ENCODE measurements around the gene MSL1. TPM values are rescaled to one million over a fixed set of nuclear protein-coding genes. Genes with fewer than 3 reads are reported as not detected.

MSL1 gene
- total and polyA plus RNA-seq, 2 of the 13 experiments (the other 11 are each of a cell fraction or from before 2014, with no cell fraction given): 63.8 to 88.5 TPM

DNA sequence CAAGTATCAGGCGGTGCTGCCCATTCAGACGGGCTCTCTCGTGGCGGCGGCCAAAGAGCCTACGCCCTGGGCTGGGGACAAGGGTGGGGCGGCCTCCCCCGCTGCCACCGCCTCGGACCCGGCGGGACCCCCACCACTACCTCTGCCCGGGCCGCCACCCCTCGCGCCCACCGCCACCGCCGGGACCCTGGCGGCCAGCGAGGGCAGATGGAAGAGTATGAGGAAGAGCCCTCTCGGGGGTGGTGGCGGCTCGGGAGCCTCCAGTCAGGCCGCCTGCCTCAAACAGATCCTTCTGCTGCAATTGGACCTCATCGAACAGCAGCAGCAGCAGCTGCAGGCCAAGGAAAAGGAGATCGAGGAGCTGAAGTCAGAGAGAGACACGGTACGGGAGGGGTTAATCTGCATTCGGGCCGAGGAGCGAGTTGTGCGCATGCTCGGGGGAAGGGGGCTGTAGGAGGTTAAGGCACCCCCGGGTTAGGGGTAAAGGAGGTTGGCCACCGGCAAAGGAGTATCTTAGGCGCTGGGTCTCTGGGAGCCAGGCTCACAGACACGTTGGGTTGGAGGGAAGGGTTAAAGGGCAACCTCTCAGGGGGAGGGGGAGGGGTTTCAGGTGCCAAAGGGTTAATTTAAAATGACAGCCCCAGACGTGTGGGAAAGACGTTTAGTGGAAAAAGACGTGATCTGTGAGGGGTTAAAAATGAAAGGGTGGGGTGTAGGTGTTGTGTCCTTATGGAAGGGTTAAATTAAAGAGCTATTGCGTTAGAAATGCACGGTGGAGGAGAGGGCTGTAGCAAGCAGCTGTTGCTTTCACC is 1.4 kb downstream of the MSL1 start (continued):
- 0 out of 2 replicates have a peak, but pooled peaks have one; percentile 62 for TF ChIP-seq ZNF280D (CRISPR knock-in tag; IDR thresholded peaks at IDR 0.05)
- TF ChIP-seq ZNF501 (CRISPR knock-in tag; IDR thresholded peaks at IDR 0.05): peak; percentile 43
- TF ChIP-seq SOX13 (IDR thresholded peaks at IDR 0.05): no peak
- TF ChIP-seq SOX13 (CRISPR knock-in tag; conservative IDR thresholded peaks at IDR 0.05 in 1 of 2, IDR thresholded peaks at IDR 0.05 in 1 of 2): 0 out of 4 replicates have a peak, but pooled peaks of 1 of the 2 experiments have one; percentile 2
- TF ChIP-seq TOPORS (CRISPR knock-in tag; IDR thresholded peaks at IDR 0.05): 0 out of 2 replicates have a peak, but pooled peaks have one; percentile 16
- no peak for TF ChIP-seq SNAPC4 (CRISPR knock-in tag; IDR thresholded peaks at IDR 0.05)
- TF ChIP-seq, protein P1, sequence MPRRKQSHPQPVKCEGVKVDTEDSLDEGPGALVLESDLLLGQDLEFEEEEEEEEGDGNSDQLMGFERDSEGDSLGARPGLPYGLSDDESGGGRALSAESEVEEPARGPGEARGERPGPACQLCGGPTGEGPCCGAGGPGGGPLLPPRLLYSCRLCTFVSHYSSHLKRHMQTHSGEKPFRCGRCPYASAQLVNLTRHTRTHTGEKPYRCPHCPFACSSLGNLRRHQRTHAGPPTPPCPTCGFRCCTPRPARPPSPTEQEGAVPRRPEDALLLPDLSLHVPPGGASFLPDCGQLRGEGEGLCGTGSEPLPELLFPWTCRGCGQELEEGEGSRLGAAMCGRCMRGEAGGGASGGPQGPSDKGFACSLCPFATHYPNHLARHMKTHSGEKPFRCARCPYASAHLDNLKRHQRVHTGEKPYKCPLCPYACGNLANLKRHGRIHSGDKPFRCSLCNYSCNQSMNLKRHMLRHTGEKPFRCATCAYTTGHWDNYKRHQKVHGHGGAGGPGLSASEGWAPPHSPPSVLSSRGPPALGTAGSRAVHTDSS (CRISPR knock-in tag; conservative IDR thresholded peaks at IDR 0.05): no peak
- TF ChIP-seq ONECUT2 (CRISPR knock-in tag; IDR thresholded peaks at IDR 0.05): no peak
- no peak for TF ChIP-seq ZNF253 (CRISPR knock-in tag; IDR thresholded peaks at IDR 0.05; ENCODE audit: borderline replicate concordance)
- TF ChIP-seq KAT2B (IDR thresholded peaks at IDR 0.05; ENCODE audit: borderline replicate concordance, low read depth, low read length): no peak
- 0 out of 2 replicates have a peak, but pooled peaks have one; percentile 25 for TF ChIP-seq HNF1A (IDR thresholded peaks at IDR 0.05; ENCODE audit: low read depth)
- no peak for TF ChIP-seq HNF1A (CRISPR knock-in tag; IDR thresholded peaks at IDR 0.05; ENCODE audit: borderline replicate concordance)
- TF ChIP-seq TBL1XR1 (IDR thresholded peaks at IDR 0.05; ENCODE audit: borderline replicate concordance, low read length, partially characterized antibody): peak; percentile 51
